GM12878 (cell line): ENCODE measurements around the gene DMPK. TPM values are rescaled to one million over a fixed set of nuclear protein-coding genes. Genes with fewer than 3 reads are reported as not detected.

Experiments
- BHLHE40 ChIP-seq, 2 experiments: fragments of 450-650 bp in 1 of 2; IDR thresholded peaks; 2 replicates each; pipeline ENCODE4 v1.6.1; 2011 to 2017; ENCODE audit warnings: low read depth in 2 of 2, borderline replicate concordance in 1 of 2, improper control_type of control experiment in 1 of 2, low read length in 1 of 2, mild to moderate bottlenecking in 1 of 2
- CHD2 ChIP-seq: IDR thresholded peaks from 2 replicates; pipeline ENCODE4 v1.6.1; 2011; ENCODE audit warnings: low read depth, low read length, improper control_type of control experiment, borderline replicate concordance
- KDM1A ChIP-seq: fragments of 200-600 bp; sonication (generic); IDR thresholded peaks from 2 replicates; pipeline ENCODE4 v1.6.1; 2016; ENCODE audit warnings: borderline replicate concordance
- LARP7 ChIP-seq: fragments of 450-650 bp; IDR thresholded peaks from 2 replicates; pipeline ENCODE4 v1.6.1; 2017; ENCODE audit warnings: mild to moderate bottlenecking
- MTA2 ChIP-seq: fragments of 450-650 bp; IDR thresholded peaks from 2 replicates; pipeline ENCODE4 v1.6.1; 2016; ENCODE audit warnings: low read depth, mild to moderate bottlenecking, moderate library complexity
- RELA ChIP-seq: fragments of 450-650 bp; IDR thresholded peaks from 2 replicates; pipeline ENCODE4 v1.8.0; 2014; ENCODE audit warnings: borderline replicate concordance; ENCODE audit not compliant: partially characterized antibody
- SP1 ChIP-seq: IDR thresholded peaks from one replicate; pipeline ENCODE4 v1.6.1; 2011; ENCODE audit warnings: low read depth, low read length
- WRNIP1 ChIP-seq: IDR thresholded peaks from 2 replicates; pipeline ENCODE4 v1.6.1; 2011; ENCODE audit warnings: low read depth, low read length, improper control_type of control experiment, borderline replicate concordance
- ZNF217 ChIP-seq: fragments of 450-650 bp; IDR thresholded peaks from 2 replicates; pipeline ENCODE4 v1.6.1; 2017; ENCODE audit warnings: antibody characterized with exemption, mild to moderate bottlenecking
- polyA plus RNA-seq, 11 experiments: library from polyadenylated mRNA; depleted of rRNA in 4 of 11; unstranded in 6 of 11; stranded (reverse) in 5 of 11; fragments of >200 nt; fragmentation: Nextera tagmentation in 4 of 11; fragmentation: Illumina TruSeq in 1 of 11; extraction: Ambion mirVana in 4 of 11; extraction: Trizol in 1 of 11; gene quantifications; 1 replicate in 1 of 11; 2 replicates in 10 of 11; pipeline versions ENCODE4 v1.2.1 to v1.2.3, GENCODE V29; 2011 to 2016; ENCODE audit warnings: inconsistent platforms in 2 of 11, missing spikeins in 2 of 11, low read depth in 1 of 11
- total RNA-seq, 4 experiments: library from RNA; depleted of rRNA in 3 of 4; stranded (reverse); fragments of >200 nt in 3 of 4; fragmentation: Illumina TruSeq in 1 of 4; extraction: Trizol in 1 of 4; gene quantifications; 2 replicates each; pipeline versions ENCODE4 v1.2.1 to v1.2.3, GENCODE V29; 2013 to 2021
- TF ChIP-seq, protein P1 (sequence below): fragments of 450-650 bp; IDR thresholded peaks from 2 replicates; pipeline ENCODE4 v1.6.1; 2017; ENCODE audit warnings: mild to moderate bottlenecking, low read depth, inconsistent platforms; ENCODE audit not compliant: poor library complexity, severe bottlenecking
- TF ChIP-seq, protein P2 (sequence below): IDR thresholded peaks from 2 replicates; pipeline ENCODE4 v1.6.1; 2011; ENCODE audit warnings: borderline replicate concordance, low read depth, mild to moderate bottlenecking, moderate library complexity, mixed read lengths, low read length; ENCODE audit not compliant: insufficient read depth; ENCODE audit errors: extremely low read length
- TF ChIP-seq, protein P3 (sequence below): fragments of 450-650 bp; IDR thresholded peaks from 2 replicates; pipeline ENCODE4 v1.6.1; 2016; ENCODE audit warnings: mild to moderate bottlenecking, moderate library complexity, borderline replicate concordance
- TF ChIP-seq, protein P4 (sequence below): fragments of 450-650 bp; IDR thresholded peaks from 2 replicates; pipeline ENCODE4 v1.6.1; 2016; ENCODE audit warnings: mild to moderate bottlenecking
- TF ChIP-seq, protein P5 (sequence below): fragments of 450-650 bp; IDR thresholded peaks from 2 replicates; pipeline ENCODE4 v1.6.1; 2018; ENCODE audit warnings: mild to moderate bottlenecking, low read depth, moderate library complexity; ENCODE audit not compliant: partially characterized antibody
- TF ChIP-seq, protein P6 (sequence below): IDR thresholded peaks from 2 replicates; pipeline ENCODE4 v1.6.1; 2011; ENCODE audit warnings: low read depth, mild to moderate bottlenecking, low read length, moderate library complexity, borderline replicate concordance; ENCODE audit errors: extremely low read depth

The DMPK gene
- total and polyA plus RNA-seq, 10 of the 15 experiments (the other 5 are each of a cell fraction or from before 2014, with no cell fraction given), result 0.60 to 33.6 (median 5.2) TPM

DNA sequence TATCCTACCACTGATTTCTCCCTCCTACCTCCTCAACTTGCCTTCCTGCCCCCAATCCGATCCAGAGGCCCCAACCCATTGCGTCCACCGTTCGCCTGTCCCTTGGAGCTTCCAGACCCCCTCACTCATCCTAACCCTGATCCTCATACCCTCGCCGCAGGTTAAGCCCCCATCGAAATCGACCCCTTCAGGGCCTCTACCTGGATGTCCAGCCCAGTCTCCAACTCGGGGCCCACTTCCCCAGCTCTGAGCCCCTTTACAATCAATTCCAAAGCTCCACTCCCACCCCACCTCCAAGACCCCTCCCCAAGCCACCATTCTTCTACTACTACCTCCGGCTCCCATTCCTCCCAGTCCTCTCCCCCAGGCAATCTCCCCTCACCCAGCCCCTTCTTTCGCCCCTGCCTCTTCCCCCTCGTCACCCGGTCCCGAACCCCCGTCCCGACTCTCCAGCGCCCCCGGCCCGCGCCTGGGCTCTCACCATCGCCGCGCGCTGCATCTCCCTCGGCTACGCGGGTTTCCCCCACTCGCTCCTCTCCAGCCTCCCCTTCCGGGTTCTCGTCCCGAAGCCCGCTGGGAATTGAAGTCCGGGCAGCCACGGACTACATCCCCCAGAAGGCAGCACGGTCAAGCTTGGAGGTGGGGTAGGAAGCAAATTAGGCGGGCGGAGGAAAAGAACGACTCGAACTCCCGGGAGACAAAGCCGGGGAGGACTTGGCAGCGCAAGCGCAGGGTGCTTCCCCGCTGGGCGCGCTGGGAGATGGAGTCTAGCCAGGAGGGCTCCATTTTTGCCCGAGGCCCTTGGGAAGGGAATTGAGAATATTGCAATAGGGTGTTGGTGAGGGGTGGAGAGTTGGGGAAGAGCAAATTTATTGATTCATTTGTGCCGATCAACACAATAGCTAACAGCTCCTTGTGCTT, 51.7 kb downstream of the DMPK start, which contains the start of gene FBXO46 (continued):
- TF ChIP-seq ZNF217 (no peak), SP1 (peak; percentile 17), LARP7 (no peak), BHLHE40 (IDR thresholded peaks at IDR 0.05; ENCODE audit: borderline replicate concordance in 1 of 2, low read depth in 2 of 2, low read length in 1 of 2) (no peak), MTA2 (no peak), CHD2 (peak; percentile 93), KDM1A (no peak), WRNIP1 (no peak), RELA (peak; percentile 94)
- TF ChIP-seq, protein P1, sequence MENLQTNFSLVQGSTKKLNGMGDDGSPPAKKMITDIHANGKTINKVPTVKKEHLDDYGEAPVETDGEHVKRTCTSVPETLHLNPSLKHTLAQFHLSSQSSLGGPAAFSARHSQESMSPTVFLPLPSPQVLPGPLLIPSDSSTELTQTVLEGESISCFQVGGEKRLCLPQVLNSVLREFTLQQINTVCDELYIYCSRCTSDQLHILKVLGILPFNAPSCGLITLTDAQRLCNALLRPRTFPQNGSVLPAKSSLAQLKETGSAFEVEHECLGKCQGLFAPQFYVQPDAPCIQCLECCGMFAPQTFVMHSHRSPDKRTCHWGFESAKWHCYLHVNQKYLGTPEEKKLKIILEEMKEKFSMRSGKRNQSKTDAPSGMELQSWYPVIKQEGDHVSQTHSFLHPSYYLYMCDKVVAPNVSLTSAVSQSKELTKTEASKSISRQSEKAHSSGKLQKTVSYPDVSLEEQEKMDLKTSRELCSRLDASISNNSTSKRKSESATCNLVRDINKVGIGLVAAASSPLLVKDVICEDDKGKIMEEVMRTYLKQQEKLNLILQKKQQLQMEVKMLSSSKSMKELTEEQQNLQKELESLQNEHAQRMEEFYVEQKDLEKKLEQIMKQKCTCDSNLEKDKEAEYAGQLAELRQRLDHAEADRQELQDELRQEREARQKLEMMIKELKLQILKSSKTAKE, result no peak
- TF ChIP-seq, protein P2, sequence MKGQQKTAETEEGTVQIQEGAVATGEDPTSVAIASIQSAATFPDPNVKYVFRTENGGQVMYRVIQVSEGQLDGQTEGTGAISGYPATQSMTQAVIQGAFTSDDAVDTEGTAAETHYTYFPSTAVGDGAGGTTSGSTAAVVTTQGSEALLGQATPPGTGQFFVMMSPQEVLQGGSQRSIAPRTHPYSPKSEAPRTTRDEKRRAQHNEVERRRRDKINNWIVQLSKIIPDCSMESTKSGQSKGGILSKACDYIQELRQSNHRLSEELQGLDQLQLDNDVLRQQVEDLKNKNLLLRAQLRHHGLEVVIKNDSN, result no peak
- TF ChIP-seq, protein P3, sequence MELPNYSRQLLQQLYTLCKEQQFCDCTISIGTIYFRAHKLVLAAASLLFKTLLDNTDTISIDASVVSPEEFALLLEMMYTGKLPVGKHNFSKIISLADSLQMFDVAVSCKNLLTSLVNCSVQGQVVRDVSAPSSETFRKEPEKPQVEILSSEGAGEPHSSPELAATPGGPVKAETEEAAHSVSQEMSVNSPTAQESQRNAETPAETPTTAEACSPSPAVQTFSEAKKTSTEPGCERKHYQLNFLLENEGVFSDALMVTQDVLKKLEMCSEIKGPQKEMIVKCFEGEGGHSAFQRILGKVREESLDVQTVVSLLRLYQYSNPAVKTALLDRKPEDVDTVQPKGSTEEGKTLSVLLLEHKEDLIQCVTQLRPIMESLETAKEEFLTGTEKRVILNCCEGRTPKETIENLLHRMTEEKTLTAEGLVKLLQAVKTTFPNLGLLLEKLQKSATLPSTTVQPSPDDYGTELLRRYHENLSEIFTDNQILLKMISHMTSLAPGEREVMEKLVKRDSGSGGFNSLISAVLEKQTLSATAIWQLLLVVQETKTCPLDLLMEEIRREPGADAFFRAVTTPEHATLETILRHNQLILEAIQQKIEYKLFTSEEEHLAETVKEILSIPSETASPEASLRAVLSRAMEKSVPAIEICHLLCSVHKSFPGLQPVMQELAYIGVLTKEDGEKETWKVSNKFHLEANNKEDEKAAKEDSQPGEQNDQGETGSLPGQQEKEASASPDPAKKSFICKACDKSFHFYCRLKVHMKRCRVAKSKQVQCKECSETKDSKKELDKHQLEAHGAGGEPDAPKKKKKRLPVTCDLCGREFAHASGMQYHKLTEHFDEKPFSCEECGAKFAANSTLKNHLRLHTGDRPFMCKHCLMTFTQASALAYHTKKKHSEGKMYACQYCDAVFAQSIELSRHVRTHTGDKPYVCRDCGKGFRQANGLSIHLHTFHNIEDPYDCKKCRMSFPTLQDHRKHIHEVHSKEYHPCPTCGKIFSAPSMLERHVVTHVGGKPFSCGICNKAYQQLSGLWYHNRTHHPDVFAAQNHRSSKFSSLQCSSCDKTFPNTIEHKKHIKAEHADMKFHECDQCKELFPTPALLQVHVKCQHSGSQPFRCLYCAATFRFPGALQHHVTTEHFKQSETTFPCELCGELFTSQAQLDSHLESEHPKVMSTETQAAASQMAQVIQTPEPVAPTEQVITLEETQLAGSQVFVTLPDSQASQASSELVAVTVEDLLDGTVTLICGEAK, result peak; percentile 79; the same call in 1 of the 2 replicates
- TF ChIP-seq, protein P4, sequence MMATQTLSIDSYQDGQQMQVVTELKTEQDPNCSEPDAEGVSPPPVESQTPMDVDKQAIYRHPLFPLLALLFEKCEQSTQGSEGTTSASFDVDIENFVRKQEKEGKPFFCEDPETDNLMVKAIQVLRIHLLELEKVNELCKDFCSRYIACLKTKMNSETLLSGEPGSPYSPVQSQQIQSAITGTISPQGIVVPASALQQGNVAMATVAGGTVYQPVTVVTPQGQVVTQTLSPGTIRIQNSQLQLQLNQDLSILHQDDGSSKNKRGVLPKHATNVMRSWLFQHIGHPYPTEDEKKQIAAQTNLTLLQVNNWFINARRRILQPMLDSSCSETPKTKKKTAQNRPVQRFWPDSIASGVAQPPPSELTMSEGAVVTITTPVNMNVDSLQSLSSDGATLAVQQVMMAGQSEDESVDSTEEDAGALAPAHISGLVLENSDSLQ, result 0 out of 2 replicates have a peak, but pooled peaks have one; percentile 6
- TF ChIP-seq, protein P5, sequence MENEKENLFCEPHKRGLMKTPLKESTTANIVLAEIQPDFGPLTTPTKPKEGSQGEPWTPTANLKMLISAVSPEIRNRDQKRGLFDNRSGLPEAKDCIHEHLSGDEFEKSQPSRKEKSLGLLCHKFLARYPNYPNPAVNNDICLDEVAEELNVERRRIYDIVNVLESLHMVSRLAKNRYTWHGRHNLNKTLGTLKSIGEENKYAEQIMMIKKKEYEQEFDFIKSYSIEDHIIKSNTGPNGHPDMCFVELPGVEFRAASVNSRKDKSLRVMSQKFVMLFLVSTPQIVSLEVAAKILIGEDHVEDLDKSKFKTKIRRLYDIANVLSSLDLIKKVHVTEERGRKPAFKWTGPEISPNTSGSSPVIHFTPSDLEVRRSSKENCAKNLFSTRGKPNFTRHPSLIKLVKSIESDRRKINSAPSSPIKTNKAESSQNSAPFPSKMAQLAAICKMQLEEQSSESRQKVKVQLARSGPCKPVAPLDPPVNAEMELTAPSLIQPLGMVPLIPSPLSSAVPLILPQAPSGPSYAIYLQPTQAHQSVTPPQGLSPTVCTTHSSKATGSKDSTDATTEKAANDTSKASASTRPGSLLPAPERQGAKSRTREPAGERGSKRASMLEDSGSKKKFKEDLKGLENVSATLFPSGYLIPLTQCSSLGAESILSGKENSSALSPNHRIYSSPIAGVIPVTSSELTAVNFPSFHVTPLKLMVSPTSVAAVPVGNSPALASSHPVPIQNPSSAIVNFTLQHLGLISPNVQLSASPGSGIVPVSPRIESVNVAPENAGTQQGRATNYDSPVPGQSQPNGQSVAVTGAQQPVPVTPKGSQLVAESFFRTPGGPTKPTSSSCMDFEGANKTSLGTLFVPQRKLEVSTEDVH, result no peak
- TF ChIP-seq, protein P6, sequence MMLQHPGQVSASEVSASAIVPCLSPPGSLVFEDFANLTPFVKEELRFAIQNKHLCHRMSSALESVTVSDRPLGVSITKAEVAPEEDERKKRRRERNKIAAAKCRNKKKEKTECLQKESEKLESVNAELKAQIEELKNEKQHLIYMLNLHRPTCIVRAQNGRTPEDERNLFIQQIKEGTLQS, result no peak
